ENCODE results near the gene TFEC.
A peak's percentile ranks its signal among the peaks of the same experiment; 100 is the strongest.
"Not testable (repeated sequence)": the region's sequence is repeated elsewhere in the genome, so short reads cannot be mapped to it uniquely, and the experiment has no call there.

The TFEC gene

GRCh38 chr7:116024826-116025809, 5.4 kb downstream of the TFEC start:
- no peak overlapping the region for H3K4me3 ChIP-seq (replicated peaks in 1 of 2; ENCODE audit: low read depth in 2 of 2, low read length in 2 of 2)
- DNase-seq (ENCODE audit: low read depth in 2 of 2) = peak; percentile 44 to 57
- no peak for TF ChIP-seq CTCF (IDR thresholded peaks at IDR 0.05; ENCODE audit: low read depth, low read length)

GRCh38 chr7:116021237-116021636, 9.3 kb downstream of the TFEC start:
- TF ChIP-seq CTCF (IDR thresholded peaks at IDR 0.05; ENCODE audit: low read depth, low read length) = no peak
- H3K4me3 ChIP-seq (replicated peaks in 1 of 2; ENCODE audit: low read depth in 2 of 2, low read length in 2 of 2) = no peak overlapping the region
- no peak for DNase-seq (ENCODE audit: low read depth in 2 of 2)

- DNase-seq (ENCODE audit: low read depth in 2 of 2) = no peak
- no peak overlapping the region for H3K4me3 ChIP-seq (replicated peaks in 1 of 2; ENCODE audit: low read depth in 2 of 2, low read length in 2 of 2)
- TF ChIP-seq CTCF (IDR thresholded peaks at IDR 0.05; ENCODE audit: low read depth, low read length) = no peak
These were observed 11.8 kb downstream of the TFEC start for GRCh38 chr7:116018731-116019130.

- no peak for TF ChIP-seq CTCF (IDR thresholded peaks at IDR 0.05; ENCODE audit: low read depth, low read length)
- DNase-seq (ENCODE audit: low read depth in 2 of 2) = no peak
- H3K4me3 ChIP-seq (replicated peaks in 1 of 2; ENCODE audit: low read depth in 2 of 2, low read length in 2 of 2) = no peak overlapping the region
These were observed 16.9 kb downstream of the TFEC start for GRCh38 chr7:116013675-116014074.

GRCh38 chr7:116011584-116011983, 19.0 kb downstream of the TFEC start:
- no peak for TF ChIP-seq CTCF (IDR thresholded peaks at IDR 0.05; ENCODE audit: low read depth, low read length)
- no peak for DNase-seq (ENCODE audit: low read depth in 2 of 2)
- H3K4me3 ChIP-seq (replicated peaks in 1 of 2; ENCODE audit: low read depth in 2 of 2, low read length in 2 of 2) = no peak overlapping the region

GRCh38 chr7:116004762-116005161, 25.8 kb downstream of the TFEC start:
- DNase-seq (ENCODE audit: low read depth in 2 of 2); H3K4me3 ChIP-seq (replicated peaks in 1 of 2; ENCODE audit: low read depth in 2 of 2, low read length in 2 of 2): not testable (repeated sequence)

- H3K4me3 ChIP-seq (replicated peaks in 1 of 2; ENCODE audit: low read depth in 2 of 2, low read length in 2 of 2) = no peak overlapping the region
- no peak for DNase-seq (ENCODE audit: low read depth in 2 of 2)
- TF ChIP-seq CTCF (IDR thresholded peaks at IDR 0.05; ENCODE audit: low read depth, low read length) = no peak
These were observed 33.3 kb downstream of the TFEC start for GRCh38 chr7:115997221-115997620.

Measured in cardiac fibroblast (primary cell).